Mesothelial cell of epicardium (in vitro differentiated cells): ENCODE data around the gene RNF157. TPM values are rescaled to one million over a fixed set of nuclear protein-coding genes. Genes with fewer than 3 reads are reported as not detected.

Experiments used
- DNase-seq, 2 experiments: peaks; one replicate each; pipeline ENCODE4 v3.0.0; 2021; ENCODE audit warnings: low spot score in 2 of 2; ENCODE audit not compliant: unreplicated experiment in 2 of 2
- H3K27ac Mint-ChIP-seq: 2 replicates; pipeline ENCODE4 v1.8.0; 2021; ENCODE audit warnings: mixed read lengths
- H3K27me3 Mint-ChIP-seq: 2 replicates; pipeline ENCODE4 v1.8.0; 2021; ENCODE audit warnings: low read depth, mixed read lengths
- H3K36me3 Mint-ChIP-seq: 2 replicates; pipeline ENCODE4 v1.8.0; 2021; ENCODE audit warnings: mixed read lengths
- H3K4me1 Mint-ChIP-seq: 2 replicates; pipeline ENCODE4 v1.8.0; 2021; ENCODE audit warnings: mixed read lengths
- H3K4me3 Mint-ChIP-seq: 2 replicates; pipeline ENCODE4 v1.8.0; 2021; ENCODE audit warnings: mild to moderate bottlenecking, moderate library complexity, mixed read lengths
- H3K9me3 Mint-ChIP-seq: 2 replicates; pipeline ENCODE4 v1.8.0; 2021; ENCODE audit warnings: mixed read lengths
- CTCF ChIP-seq: fragments of 200-600 bp; sonication (generic); IDR thresholded peaks from one replicate; pipeline ENCODE4 v1.5.0; 2021; ENCODE audit warnings: antibody characterized with exemption; ENCODE audit not compliant: unreplicated experiment
- total RNA-seq: library from RNA; stranded (reverse); gene quantifications from 3 replicates; pipeline ENCODE4 v1.2.1, GENCODE V29; 2021

The RNF157 gene
- total RNA-seq, 1 donor from 2014 or later = 8.0 TPM

GRCh38 chr17:76199469-76199868, 40.8 kb downstream of the RNF157 start:
- H3K27me3 Mint-ChIP-seq = no peaks in the 10 kb centered on the region

GRCh38 chr17:76198702-76199101, 41.6 kb downstream of the RNF157 start:
- H3K9me3 Mint-ChIP-seq = no peaks in the 10 kb centered on the region
- no peaks in the 10 kb centered on the region for H3K27me3 Mint-ChIP-seq
- DNase-seq = no peak
- H3K4me3 Mint-ChIP-seq = no peak overlapping the region
- TF ChIP-seq CTCF = no peak
- no peak overlapping the region for H3K27ac Mint-ChIP-seq
- H3K36me3 Mint-ChIP-seq = no peaks in the 10 kb centered on the region
- H3K4me1 Mint-ChIP-seq = peaks cover 11% of the 10 kb centered on the region

More at GRCh38 chr17:76199469-76199868, 40.8 kb downstream of the RNF157 start:
- Mint-ChIP-seq H3K4me3 (no peak overlapping the region), H3K36me3 (no peaks in the 10 kb centered on the region), H3K27ac (no peak overlapping the region), H3K4me1 (peaks cover 8% of the 10 kb centered on the region), H3K9me3 (no peaks in the 10 kb centered on the region)
- TF ChIP-seq CTCF = no peak
- DNase-seq = no peak

GRCh38 chr17:76197911-76198310, 42.4 kb downstream of the RNF157 start:
- no peak overlapping the region for H3K27ac Mint-ChIP-seq
- no peak for TF ChIP-seq CTCF
- H3K4me3 Mint-ChIP-seq = no peak overlapping the region
- no peaks in the 10 kb centered on the region for H3K9me3 Mint-ChIP-seq
- no peaks in the 10 kb centered on the region for H3K36me3 Mint-ChIP-seq
- no peaks in the 10 kb centered on the region for H3K27me3 Mint-ChIP-seq
- DNase-seq = no peak
- peaks cover 17% of the 10 kb centered on the region for H3K4me1 Mint-ChIP-seq

- Mint-ChIP-seq H3K4me3 (no peak overlapping the region), H3K27me3 (no peaks in the 10 kb centered on the region), H3K27ac (no peak overlapping the region), H3K9me3 (no peaks in the 10 kb centered on the region), H3K4me1 (peaks cover 14% of the 10 kb centered on the region), H3K36me3 (no peaks in the 10 kb centered on the region)
- DNase-seq = no peak
- TF ChIP-seq CTCF = no peak
Observed at GRCh38 chr17:76196675-76197074, 43.6 kb downstream of the RNF157 start.

GRCh38 chr17:76195281-76196096, 44.8 kb downstream of the RNF157 start:
- no peak overlapping the region for H3K4me3 Mint-ChIP-seq
- DNase-seq = no peak
- peaks cover 14% of the 10 kb centered on the region for H3K4me1 Mint-ChIP-seq
- no peak overlapping the region for H3K27ac Mint-ChIP-seq
- H3K9me3 Mint-ChIP-seq = no peaks in the 10 kb centered on the region
- no peaks in the 10 kb centered on the region for H3K27me3 Mint-ChIP-seq
- TF ChIP-seq CTCF = no peak
- H3K36me3 Mint-ChIP-seq = no peaks in the 10 kb centered on the region
